GM18870 (cell line): ENCODE data around the gene DUS1L.

Source experiments
- ATAC-seq: cut with Tn5 transposase; IDR thresholded peaks from one replicate; pipeline ENCODE4 v1.9.1; 2021; ENCODE audit warnings: moderate library complexity; ENCODE audit not compliant: unreplicated experiment

The DUS1L gene

DNA sequence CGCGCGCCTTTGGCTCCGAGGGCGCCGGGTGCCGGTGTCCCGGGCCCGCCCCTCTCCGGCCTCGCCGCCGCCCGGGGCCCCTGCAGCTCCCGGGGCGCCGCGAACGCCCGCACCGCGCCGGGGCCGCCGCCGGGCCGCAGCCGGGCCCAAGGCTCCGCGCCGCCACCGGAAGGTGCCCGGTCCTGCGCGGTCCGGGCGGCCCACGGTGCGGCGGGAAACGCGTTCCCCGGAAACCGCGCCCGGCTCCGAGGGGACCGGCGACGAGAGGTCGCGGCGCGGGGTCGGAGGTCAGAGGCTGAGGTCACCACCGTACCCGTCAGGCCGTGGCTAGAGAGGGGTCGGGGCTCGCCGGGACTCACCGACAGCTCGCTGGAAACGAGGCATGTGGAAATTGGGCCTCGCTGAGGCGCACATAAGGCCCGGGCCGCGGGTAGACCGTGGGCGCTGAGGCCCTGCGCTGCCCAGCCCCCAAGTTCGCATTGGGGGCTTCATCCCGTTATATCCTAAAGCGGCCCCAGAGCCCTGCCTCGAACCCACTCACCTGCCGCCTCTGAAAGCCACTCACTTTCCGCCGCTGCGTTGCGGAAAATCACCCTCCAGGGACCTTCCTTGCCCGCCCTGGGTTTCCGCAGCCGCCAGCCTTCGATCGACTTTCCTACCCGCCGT is at the start of gene DUS1L:
Gene DUS1L (minus strand): TSS at position 167 of the 666 bp plus-strand sequence. CDS start 745 bp downstream, outside the sequence.
- ATAC-seq: no peak

GRCh38 chr17:82114872-82115271 is 49.3 kb upstream of the DUS1L start:
- ATAC-seq: no peak

DNA sequence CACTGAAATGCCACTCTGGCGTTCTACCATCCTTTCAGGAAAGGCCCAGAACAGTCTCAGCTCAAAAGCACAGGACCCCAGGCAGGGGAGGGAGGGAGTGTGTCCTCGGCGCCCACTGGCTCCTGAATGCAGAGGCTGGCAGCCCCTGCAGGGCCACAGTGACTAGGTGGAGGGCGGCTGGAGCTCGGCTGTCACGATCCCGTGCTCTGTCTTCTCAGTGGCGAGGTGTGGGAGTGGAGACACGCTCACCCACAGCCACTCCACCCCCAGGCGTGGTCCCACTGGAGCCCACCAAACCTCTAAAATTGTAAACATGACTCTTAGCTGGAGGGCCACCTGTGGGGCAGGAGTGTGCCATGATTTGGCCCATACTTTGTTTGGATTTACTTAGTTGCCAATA is 48.8 kb upstream of the DUS1L start:
- ATAC-seq: no peak

GRCh38 chr17:82113941-82114340 is 48.3 kb upstream of the DUS1L start:
- no peak for ATAC-seq

DNA sequence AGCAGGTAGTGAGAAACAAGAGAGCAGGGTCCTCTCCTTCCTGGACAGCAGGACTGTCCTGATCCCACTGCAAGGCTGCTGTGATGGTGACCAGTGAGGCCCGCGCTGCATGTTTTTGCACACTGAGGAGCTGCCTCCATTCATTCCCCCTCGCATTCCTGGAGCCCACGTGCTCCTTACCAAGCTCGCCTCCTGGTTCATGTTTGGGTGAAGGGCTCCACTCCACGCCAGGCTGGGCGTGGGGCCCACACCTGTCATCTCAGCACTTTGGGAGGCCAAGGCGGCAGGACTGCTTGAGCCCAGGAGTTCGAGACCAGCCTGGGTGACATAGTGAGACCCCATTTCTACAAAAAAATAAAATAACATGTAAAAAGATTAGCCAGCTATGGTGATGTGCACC is 47.8 kb upstream of the DUS1L start:
- no peak for ATAC-seq

GRCh38 chr17:82112914-82113311 is 47.3 kb upstream of the DUS1L start:
- ATAC-seq: no peak

GRCh38 chr17:82112181-82112913 is 46.7 kb upstream of the DUS1L start:
- no peak for ATAC-seq

DNA sequence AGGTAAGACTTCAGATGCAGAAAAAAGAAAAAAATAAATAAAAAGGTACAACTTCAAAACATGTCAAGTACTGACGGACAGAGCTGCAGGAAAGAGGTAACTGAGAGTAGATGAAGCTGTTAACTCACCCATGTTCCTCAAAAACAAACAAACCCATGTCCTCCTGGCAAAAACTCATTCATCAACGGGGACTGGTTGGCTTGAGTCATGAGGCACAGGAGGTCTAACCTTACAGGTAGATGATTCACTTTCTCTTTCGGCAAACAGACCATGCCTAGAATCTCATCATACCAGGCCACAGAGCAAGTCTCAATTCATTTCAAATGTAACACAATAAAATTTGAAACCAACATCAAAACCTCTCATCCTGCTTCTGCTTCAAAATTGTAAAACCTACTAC is 44.7 kb upstream of the DUS1L start:
- no peak for ATAC-seq

DNA sequence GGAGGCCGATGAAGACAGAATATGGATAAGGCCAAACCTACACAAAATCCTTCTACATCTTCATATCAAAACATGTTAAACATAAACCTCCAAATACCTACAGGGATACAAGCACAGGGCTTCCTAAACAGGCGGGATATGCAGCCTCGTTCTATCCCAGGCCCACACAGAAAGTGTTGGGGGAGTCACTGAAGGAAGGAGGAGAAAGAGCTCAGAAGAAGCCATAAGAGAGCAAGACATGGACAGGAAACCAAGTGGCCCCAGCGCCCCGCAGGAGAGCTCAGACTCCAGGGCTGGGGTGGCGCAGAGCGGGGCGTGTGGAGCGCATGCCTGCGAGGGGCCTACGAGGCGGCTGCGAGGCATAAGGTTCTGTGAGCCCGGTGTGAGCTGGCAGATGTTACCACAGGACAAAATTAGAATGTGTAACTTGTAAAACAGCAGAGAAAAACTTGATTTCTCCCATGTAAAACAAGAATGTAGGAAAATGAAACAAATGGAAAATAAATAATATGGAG is 43.4 kb upstream of the DUS1L start:
- ATAC-seq: no peak

- ATAC-seq: no peak
Measured at GRCh38 chr17:82108496-82108945, 42.9 kb upstream of the DUS1L start.

GRCh38 chr17:82108038-82108437 is 42.4 kb upstream of the DUS1L start:
- no peak for ATAC-seq

DNA sequence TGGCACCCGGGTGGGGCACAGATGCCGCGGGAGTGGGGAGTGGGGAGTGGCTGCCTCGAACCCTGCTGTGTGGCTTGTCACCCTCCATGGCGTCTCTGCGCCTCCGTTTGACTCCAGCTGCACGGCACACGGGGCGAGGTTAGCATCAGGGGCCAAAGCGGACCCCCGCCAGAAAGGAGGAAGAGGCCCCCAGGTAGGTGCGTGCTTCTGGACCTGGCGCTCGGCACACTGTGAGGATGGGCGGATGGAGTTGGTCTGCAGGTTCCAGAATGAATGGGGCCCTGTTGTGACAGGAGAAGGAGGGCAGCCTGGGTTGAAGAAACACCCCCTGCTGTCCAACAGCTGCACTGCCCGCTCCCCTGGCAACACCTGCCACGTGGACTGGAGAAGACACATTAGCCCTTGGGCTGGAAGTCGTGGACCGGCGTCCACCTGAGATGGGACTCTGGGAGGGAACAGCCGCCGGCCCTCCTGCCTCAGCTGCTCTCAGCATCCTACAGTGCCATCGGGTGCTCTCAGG is 41.8 kb upstream of the DUS1L start:
- ATAC-seq: no peak

GRCh38 chr17:82106688-82107305 is 41.2 kb upstream of the DUS1L start:
- no peak for ATAC-seq

- ATAC-seq: no peak
Measured at GRCh38 chr17:82105882-82106687, 40.5 kb upstream of the DUS1L start.

DNA sequence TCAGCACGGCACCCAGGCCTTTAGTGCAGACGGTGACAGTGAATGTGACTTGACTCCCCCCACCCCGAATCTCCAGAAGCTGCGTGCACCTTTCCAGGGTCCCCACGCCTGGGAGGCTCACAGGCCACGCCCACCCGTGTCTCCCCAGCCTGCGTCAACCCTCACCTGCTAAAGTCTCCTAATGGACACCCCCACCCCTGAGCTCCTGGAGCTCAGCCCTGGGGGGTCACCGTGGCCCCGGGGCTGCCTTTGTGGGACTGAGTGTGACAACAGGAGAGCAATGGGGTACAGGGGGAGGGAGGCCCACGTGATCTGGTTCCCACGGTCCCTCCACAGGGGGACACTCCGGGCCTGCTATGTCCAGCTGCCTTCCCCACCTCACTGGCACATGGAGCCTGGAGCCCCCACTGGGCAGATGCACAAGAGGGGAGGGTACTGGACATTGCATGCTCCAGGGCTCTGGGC is 39.8 kb upstream of the DUS1L start:
- no peak for ATAC-seq

DNA sequence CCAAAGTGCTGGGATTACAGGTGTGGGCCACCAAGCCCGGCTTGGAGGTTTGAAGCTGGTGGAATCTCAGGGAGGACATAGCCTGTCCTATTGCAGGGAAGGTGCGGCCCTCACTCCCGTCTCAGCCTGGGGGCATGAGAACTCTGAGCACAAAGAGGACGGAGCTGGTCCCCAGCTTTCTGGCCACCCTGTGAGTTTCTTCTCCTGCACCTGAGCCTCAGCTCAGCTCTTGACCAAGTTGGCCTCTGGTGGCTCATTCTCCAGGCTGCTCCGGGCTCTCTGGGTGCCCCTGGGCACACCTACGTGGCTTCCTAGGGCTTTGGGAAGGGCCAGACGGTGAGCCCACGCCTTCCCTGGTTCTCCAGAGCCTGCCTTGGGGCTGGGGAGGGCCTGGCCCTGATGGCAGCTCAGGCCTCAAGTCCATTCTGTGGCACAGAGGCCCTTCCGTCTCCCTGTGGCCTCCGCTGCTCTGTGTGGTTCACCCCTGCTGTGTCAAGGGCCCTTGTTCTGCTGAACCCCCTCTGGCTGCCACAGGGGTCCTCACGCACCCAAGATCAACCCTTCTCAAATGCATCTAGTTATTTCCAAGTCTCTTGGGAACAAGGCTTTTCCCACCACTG is 39.3 kb upstream of the DUS1L start:
- no peak for ATAC-seq

GRCh38 chr17:82103553-82104451 is 38.2 kb upstream of the DUS1L start:
- ATAC-seq: no peak

DNA sequence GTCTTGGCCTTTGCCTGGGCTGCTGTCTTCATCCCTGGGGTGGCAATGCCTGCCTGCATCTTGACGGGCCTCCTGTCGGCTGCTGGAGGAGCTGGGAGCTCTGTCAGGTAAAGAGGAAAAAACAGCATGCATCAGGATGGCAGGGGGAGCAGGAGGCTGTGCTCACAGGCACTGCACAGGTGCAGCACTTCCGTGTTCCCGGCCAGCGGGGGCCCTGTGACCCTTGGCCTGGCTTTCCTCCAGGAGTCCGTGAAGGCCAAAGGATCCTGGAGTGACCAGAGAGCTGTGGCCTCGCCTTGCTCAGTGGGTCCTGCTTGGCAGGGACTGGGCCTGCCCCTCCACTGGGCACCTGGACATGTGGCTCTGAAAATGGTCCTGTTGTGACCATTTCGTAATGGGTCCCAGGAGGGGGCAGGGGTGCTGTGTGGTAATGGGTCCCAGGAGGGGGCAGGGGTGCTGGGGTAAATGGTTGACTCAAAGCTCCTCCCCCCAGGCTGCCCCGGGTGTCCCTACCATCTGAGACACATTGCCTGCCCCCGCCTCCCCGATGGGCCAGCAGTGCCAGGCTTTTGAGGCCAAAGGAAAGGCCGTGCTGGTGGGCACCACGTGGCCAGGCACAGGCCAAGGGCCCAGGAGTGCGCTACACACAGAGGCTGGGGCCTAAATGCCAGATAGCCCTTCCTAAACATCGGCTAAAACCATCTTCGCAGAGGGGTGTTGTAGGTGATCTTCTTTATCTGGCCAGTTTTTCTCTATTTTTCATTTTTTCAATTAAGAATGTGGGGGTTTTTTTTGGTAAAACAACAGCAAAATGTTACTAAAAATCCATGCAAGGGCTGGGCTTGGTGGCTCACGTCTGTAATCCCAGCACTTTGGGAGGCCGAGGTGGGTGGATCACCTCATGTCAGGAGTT is 36.4 kb upstream of the DUS1L start:
- ATAC-seq: no peak
